ENCODE measurements around the gene TRPM2.
"Not testable (repeated sequence)": the region's sequence is repeated elsewhere in the genome, so short reads cannot be mapped to it uniquely, and the experiment has no call there.

The TRPM2 gene

DNA sequence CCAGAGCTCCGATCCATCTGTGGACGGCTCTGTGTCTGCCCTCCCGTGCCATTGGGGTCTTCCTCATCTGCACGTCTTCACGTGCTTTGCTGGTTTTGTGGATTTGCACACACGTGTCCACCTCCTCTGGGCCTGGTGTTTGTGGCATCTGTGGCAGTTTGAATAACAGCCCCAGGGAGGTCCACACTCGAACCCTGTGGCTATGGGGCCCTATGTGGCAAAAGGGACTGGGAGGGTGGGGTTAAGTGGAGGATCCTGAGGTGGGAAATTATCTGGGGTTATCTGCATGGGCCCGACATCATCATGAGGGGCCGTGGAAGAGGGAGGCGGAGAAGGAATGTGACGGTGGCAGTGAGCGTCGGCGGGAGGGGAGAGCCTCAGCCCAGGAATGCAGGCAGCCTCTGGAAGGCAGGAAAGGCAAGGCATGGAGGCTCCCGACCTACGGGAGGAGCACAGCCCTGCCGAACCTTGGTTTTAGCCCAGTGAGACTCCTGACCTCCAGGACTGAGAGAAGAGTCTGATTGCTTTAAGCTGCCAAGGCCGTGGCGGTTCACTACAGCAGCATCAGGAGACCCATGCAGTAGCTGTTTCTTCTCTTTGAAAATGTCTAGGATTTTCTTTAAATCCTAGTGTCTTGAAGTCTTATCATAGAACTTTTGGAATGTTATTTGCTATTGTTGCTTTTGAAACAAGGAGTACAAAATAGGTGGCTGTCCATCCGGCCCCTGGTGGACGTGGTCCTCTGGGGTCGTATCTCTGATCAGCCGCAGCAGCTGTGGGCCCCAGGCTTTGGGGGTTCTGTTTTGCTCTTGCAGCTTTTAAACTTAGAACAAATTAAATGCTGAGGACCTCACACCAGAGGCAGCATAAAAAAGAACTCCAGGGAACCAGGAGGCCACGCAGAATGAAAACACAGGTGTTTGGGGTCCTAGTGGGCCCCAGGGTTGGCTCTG lies 61.9 kb downstream of the TRPM2 start:
- DNase-seq (ENCODE audit: low read depth) = no peak

DNA sequence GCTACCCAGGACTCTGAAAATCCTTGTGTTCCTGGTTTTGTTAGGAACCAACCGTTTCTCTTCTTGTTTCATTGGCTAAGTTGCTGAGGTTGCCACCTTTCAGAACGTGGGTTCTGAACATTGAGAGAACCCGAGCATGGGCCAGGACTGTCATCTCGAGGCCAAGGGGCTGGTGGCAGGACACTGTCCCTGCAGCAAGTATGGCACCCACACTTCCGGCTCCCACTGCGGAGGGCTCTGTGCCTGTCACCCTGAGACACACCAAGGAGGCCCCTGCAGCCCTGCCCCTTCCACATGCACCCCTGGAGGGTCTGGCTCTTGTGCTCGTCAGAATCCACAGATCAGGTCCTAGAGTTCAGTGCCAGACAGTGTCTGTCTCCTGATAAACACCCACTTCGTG lies 62.8 kb downstream of the TRPM2 start:
- DNase-seq (ENCODE audit: low read depth) = no peak

DNA sequence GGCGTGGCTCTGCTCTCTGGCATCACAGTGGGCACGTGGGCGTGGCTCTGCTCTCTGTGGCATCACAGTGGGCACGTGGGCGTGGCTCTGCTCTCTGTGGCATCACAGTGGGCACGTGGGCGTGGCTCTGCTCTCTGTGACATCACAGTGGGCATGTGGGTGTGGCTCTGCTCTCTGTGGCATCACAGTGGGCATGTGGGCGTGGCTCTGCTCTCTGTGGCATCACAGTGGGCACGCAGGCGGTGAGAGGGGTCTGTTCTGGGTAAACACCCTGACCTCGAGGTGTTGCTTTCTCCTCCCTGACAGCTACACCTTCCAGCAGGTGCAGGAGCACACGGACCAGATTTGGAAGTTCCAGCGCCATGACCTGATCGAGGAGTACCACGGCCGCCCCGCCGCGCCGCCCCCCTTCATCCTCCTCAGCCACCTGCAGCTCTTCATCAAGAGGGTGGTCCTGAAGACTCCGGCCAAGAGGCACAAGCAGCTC lies 64.2 kb downstream of the TRPM2 start:
- not testable (repeated sequence) for DNase-seq (ENCODE audit: low read depth)

DNA sequence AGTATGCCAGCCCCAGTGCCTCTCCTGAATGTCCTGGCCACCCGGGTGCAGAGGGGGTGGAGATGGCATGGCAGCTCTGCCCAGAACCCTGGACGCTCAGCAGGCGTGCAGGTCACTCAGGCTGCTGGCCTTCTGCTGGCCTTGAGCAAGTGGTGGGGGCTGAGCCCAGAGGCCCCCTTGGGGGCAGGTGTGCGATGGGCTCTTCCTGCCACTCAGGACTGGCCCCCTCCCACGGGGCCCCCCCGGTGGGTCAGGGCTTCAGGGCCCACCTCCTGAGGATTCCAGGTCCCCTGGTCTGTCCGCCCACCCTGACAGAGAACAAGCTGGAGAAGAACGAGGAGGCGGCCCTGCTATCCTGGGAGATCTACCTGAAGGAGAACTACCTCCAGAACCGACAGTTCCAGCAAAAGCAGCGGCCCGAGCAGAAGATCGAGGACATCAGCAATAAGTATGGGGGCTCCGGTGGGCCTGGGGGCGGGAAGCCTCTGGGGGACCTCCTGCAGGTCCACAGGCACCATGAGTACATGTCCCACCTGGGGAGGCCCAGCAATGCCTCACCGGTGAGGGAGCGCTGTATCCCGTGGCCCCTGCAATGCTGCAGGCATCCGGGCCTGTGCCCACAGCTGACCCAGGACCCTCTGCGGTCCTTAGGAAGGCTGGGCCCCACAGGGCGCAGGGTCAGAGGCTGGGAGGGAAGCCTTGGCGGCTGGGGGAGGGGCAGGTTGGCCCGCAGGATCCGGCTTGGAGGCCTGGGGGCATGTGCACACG lies 64.9 kb downstream of the TRPM2 start:
- no peak for DNase-seq (ENCODE audit: low read depth)

DNA sequence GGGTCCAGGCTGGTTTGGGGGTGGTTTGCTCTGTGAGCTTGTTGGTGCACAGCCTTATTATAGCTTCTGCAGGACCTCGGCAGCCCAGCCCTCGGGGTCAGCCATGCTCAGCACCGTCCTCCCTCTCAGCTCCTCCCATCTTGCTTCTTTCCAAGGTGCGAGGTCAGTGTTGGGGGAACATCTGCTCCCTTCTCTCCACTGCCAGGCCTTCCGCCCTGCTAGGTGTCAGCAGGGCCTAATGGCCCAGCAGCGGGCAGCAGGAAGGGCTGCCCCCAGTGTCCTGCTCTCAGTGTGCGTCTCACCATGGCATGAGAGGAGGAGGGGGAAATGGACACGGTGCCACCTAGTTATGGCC lies 65.4 kb downstream of the TRPM2 start:
- no peak for DNase-seq (ENCODE audit: low read depth)

DNA sequence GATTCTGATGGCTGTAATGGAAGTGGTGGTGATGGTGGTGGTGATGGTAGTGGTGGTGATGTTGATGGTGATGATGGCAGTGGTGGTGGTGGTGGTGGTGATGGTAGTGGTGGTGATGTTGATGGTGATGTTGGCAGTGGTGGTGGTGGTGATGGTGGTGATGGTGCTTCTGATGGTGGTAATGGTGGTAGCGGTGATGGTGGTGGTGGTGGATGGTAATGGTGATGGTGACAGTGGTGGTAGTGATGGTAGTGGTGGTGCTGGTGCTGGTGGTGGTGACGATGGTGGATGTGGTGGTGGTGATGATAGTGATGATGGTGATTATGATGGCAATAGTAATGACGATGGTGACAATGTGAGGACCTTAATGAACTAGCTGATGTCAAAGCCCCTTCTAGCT lies 66.3 kb downstream of the TRPM2 start:
- no peak for DNase-seq (ENCODE audit: low read depth)

DNA sequence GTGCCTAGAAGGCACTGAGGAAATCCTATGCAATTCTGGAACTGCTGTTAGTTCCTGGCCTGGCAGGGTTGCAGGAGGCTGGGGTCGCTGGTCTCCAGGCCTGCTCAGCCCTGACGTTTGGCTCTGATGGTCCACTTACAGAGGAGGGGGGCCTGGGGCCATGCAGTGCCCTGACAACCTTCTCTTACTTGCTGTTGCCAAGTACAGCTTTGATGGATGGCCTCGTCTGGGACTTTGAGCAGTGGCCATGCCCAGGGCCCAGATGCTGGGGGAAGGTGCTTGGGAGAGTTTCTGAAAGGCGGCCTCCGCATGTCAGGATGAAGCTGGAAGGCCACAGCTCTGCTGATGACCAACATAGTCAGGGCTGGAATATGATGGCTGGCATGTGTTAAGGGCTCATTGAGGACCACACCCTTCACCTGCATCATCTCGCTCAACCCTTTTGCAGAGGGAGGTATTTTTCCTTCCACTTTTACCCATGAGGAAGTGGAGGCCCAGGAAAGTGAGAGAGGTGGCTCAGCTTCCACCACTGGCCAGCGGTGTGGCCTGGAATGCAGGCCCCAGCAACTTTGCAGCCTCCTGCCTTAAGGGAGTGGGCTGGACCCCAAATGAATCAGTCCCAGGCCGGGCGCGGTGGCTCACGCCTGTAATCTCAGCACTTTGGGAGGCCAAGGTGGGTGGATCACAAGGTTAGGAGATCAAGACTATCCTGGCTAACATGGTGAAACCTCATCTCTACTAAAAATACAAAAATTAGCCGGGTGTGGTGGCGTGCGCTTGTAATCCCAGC lies 67.2 kb downstream of the TRPM2 start:
- no peak for DNase-seq (ENCODE audit: low read depth)

DNA sequence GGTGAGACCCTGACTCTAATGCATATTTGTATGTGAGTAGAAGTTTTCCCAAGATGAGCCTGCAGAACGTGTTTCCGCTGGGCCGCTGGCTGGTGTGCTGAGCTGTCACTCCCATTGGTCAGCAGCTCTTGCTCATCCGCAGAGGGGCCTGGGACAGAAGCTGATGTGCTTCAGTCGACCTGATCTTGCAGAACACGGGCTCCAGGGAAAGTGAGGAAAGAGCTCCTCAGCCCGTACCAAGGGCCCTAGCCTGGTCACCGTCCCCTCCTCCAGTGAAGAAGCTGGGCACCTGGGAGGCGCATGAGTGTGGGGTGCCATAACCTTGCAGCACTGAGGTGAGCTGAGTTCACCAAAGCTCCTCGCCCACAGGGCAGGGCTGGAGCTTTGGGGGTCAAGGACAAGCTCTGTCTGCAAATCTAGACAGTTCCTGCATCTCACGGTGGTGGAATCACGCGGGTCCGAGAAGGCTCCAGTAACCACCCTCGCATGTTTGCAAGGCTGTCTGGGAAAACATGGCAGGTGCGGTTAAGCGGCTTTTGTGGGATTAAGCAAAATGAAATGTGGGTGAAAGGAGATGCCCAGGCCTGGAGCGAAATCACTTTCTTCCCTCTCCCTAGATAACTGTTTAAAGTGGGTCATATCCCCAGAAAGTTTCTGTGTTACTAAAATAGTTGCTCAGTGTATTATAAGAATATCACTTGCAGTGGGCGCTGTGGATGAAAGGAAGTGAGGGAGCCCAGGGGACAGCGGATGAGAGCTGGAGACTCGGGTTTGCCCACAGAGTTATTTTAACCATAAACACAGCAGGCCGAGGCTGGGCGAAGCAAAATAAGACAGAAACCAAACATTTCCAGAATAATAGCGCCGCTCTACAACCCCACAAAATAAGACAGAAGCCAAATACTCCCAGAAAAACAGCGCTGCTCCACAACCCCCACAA lies 68.8 kb downstream of the TRPM2 start:
- DNase-seq (ENCODE audit: low read depth) = no peak

DNA sequence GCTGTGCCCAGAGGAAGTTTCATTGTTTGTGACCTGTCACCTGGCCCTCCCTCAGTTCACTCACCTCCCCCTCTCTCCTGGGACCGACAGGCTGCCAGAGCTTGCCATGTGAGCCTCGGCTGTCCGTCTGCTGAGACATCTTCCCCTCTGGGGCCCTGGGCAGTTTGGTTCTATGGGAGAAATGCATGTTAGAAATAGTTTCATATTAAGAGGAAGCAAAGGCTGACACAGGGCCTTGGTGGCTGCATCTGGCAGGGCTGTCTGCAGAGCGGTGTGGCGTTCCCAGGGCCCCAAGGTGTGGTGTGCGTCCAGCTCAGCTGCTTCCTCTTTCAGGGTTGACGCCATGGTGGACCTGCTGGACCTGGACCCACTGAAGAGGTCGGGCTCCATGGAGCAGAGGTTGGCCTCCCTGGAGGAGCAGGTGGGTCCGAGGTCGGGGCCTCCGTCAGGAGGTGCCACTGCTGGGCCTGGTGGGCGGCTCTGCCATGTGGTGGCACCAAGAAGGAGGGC lies 69.9 kb downstream of the TRPM2 start:
- no peak for DNase-seq (ENCODE audit: low read depth)

DNA sequence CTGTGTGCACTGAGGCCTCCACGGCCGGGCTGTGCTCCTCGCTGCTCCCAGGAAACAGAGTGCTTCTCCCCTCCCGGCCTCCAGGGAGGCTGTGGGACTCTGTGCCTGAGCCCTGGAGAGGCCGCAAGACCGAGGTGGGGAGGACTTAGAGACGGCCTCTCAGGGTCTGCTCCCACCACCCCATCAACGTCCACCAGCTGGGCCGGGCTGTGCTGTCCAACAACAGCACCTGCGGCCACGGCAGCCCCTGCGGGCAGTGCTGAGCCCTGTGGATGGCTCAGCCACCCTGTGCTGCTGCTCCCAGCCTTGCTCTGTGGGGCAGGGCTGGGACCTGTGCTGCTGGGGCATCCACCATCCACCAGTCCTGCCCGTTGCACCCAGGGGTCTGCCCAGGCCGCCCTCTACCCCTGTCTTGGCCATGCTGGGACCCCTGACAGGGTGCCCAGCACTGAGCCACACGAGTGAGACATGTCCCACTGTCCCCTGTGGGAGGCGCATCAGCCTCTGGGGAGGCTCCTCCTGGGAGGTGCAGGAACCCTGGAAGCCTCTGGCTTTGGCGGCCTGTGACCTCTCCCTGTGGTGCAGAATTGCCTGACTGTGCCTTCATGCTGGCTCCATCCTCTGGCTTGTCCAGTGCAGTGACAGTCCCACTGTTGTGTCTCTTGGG lies 70.7 kb downstream of the TRPM2 start:
- DNase-seq (ENCODE audit: low read depth) = no peak

DNA sequence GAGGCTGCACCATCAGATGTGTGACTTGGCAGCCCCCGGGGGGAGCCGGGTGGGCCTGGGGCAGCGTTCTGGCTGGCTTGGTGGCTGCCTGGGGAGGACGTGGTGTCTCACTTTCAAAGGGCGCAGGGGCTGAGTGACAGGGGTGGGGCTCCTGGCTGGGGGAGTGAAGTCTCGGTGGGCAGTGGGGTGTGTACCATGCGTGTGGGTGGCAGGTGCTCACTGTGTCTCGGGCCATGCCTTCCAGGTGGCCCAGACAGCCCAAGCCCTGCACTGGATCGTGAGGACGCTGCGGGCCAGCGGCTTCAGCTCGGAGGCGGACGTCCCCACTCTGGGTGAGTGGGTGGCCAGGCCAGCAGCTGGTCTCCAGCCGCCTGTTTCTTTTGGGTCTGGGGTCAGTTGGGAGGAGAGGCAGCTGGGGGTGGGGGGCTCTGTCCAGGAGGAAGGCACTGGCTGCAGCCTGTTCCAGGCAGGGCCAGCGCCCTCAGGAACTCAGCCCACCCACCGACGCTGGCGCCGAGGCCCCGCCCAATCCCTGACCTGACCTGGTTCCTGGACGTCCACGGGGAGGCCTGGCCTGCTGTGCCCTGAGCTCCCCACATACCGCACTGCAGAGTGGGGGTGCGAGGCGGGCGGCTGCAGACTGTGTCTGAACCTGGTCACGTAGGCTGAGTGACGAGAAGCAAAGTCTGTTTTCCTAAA lies 71.3 kb downstream of the TRPM2 start:
- DNase-seq (ENCODE audit: low read depth) = no peak

DNA sequence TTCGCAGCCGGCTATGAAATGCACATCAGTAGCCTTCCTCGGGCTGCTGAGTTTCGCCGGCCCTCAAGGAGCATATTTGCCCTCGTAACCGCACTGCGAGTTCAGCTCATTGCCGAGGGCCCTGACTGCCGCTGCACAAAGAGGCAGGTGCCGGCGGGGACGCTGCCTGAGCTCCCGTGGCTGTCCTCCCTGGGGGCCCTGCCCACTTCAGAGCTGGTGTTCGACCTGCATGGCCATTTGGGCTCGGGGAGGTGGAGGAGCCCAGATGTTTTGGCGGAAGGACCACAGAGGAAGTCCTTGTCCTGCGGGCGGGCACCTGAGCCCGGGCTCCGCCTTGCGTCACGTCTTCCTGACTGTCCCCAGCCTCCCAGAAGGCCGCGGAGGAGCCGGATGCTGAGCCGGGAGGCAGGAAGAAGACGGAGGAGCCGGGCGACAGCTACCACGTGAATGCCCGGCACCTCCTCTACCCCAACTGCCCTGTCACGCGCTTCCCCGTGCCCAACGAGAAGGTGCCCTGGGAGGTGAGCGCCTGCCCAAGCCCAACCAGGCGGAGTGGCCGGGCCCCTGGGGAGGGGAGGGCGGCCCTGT lies 72.0 kb downstream of the TRPM2 start:
- no peak for DNase-seq (ENCODE audit: low read depth)

DNA sequence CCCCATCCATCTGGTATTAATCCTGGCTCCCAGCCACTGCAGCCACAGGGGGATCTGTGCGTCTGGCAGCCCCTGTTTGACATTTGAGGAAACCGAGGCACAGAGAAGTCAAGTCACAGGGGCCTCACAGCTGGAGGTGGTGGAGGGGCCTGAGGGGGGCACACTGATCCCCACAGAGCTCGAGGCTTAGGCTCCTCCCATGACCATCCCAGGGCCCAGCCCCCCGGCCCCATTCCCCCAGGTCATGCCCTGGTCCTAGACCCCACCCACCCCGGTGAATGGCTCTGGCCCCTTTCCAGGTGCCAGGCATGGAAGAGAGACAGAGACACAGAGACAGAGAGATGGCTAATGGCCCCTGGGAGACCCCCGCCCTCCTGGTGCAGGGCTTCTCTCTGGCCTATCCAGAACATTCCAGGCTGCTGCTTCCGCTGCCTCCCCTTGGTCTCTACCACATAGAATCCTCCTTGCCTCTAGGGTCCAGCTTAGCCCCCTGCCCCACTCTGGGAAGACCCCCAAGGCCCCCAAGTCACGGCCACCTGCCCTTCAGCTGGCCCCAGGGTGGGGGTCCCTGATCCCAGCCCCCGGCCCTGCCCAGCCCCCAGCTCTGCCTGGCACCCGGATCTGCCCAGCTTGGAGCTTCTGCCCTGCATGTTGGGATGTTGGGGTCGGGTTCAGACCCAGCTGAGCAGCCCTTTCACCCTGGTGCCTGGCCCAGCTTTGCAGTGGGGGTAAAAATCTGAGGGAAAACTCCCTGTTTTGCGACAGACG lies 72.7 kb downstream of the TRPM2 start:
- DNase-seq (ENCODE audit: low read depth) = no peak

DNA sequence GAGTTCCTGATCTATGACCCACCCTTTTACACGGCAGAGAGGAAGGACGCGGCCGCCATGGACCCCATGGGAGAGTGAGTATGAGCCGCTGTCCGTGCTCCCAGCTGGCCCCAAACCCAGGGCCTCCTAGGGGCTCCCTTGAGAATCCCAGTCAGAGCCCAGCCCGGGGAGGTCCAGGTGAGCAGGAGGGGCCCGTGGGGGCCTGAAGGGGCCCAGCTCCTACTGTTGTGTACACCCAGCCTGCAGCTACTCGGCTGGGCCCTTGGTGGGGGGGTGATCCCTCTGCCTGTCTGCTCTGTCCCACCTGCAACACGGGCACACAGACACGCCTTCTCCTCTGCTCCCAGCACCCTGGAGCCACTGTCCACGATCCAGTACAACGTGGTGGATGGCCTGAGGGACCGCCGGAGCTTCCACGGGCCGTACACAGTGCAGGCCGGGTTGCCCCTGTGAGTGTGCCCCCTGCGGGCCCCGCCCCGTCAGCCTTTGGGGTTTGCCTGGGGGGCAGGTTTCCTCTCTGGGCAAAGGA lies 73.3 kb downstream of the TRPM2 start:
- DNase-seq (ENCODE audit: low read depth) = no peak

DNA sequence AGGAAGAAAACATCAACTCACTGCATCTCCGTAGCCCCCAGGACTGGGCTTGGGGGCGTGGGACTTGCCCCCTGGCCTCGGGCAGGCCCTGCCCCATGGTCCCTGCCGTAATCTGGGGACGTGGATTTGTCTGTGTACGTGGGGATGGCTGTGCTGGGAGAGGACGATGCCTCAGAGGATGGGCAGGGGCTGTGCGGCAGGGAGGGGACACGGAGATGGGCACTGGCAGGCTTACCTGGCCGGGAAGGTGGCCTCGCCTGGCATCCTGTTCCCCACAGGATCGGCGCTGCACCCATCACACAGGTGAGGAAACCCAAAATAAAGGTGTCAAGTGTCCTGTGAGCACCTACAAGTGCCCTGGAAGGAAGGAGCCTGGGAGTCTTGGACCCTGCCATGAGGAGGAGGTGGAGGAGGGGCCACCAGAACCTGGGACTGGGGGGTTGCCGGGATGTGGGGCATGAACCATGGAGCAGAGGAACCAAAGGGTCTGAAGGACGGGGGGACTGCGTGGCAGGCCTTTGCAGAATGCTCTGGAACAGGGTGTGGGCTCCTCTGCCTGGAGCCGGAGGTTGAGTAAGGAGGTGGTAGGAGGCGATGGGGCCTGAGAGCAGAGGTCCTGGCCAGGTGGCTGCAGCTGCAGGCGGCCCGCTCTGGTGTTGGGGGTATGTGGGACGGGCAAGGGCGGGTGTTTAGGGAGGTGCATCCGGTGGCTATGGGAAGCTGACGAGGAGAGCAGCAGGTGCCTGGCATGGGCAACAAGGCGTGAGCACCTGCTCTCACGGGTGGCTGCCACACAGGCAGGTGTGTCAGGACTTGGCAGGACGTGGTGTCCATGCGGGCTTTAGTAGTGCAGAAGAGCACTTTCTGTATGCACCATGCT lies 74.1 kb downstream of the TRPM2 start:
- no peak for DNase-seq (ENCODE audit: low read depth)

DNA sequence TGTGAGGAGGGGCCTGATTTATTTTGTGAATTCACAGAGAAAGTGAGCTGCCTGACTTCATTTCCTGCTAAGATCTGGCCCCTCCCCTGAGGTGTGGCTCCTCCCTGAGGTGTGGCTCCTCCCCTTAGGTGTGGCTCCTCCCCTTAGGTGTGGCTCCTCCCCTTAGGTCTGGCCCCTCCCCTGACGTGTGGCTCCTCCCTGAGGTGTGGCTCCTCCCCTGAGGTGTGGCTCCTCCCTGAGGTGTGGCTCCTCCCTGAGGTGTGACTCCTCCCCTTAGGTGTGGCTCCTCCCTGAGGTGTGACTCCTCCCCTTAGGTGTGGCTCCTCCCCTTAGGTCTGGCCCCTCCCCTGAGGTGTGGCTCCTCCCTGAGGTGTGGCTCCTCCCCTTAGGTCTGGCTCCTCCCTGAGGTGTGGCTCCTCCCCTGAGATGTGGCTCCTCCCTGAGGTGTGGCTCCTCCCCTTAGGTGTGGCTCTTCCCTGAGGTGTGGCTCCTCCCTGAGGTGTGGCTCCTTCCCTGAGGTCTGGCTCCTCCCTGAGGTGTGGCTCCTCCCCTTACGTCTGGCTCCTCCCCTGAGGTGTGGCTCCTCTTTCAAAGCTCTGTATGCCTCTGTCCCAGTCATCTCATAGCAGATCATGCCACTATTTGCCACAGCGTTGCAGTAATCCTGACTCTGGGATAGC lies 75.0 kb downstream of the TRPM2 start:
- no peak for DNase-seq (ENCODE audit: low read depth)

DNA sequence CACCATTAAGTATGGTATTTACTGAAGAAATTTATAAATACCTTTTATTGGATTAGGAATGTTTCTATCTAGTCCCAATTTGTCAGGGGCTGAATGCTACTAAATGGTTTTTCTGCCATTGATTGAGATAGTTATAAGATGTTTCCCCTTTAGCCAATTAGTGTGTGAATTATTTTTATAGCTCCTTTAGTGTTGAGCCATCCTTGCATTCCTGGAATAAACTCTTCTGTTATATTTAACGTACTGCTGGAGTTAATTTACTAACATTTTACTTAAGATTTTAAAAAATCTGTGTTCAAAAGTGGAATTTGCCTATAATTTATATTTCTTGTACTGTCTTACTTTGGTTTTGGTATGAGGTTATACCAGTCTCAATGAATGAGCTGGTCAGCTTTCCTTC lies 76.5 kb downstream of the TRPM2 start:
- no peak for DNase-seq (ENCODE audit: low read depth)
